Ishikawa (cell line): Measurements from ENCODE around the gene LRP1-AS.

Experiments
- CEBPB ChIP-seq: IDR thresholded peaks from 2 replicates; pipeline ENCODE4 v1.6.1; 2012
- CREB1 ChIP-seq: IDR thresholded peaks from 2 replicates; pipeline ENCODE4 v1.6.1; 2012; ENCODE audit warnings: low read depth
- EGR1 ChIP-seq: IDR thresholded peaks from 2 replicates; pipeline ENCODE4 v1.6.1; 2012
- EP300 ChIP-seq: IDR thresholded peaks from 2 replicates; pipeline ENCODE4 v1.6.1; 2012; ENCODE audit warnings: borderline replicate concordance
- FOXM1 ChIP-seq: IDR thresholded peaks from 2 replicates; pipeline ENCODE4 v1.6.1; 2012; ENCODE audit warnings: low read depth, borderline replicate concordance
- NFIC ChIP-seq: IDR thresholded peaks from 2 replicates; pipeline ENCODE4 v1.6.1; 2012
- RAD21 ChIP-seq: IDR thresholded peaks from 2 replicates; pipeline ENCODE4 v1.6.1; 2012; ENCODE audit warnings: low read depth
- TAF1 ChIP-seq: IDR thresholded peaks from 2 replicates; pipeline ENCODE4 v1.6.1; 2012; ENCODE audit warnings: low read depth, mild to moderate bottlenecking
- TCF12 ChIP-seq: IDR thresholded peaks from 2 replicates; pipeline ENCODE4 v1.6.1; 2012; ENCODE audit warnings: low read depth
- TEAD4 ChIP-seq: IDR thresholded peaks from 2 replicates; pipeline ENCODE4 v1.6.1; 2012
- YY1 ChIP-seq: IDR thresholded peaks from 2 replicates; pipeline ENCODE4 v1.6.1; 2012; ENCODE audit warnings: low read depth
- ZBTB7A ChIP-seq: IDR thresholded peaks from 2 replicates; pipeline ENCODE4 v1.6.1; 2012; ENCODE audit warnings: low read depth
- TF ChIP-seq, protein P1 (sequence below): IDR thresholded peaks from 2 replicates; pipeline ENCODE4 v1.6.1; 2012
- TF ChIP-seq, protein P2 (sequence below): IDR thresholded peaks from 2 replicates; pipeline ENCODE4 v1.6.1; 2012; ENCODE audit warnings: low read depth, mild to moderate bottlenecking

DNA sequence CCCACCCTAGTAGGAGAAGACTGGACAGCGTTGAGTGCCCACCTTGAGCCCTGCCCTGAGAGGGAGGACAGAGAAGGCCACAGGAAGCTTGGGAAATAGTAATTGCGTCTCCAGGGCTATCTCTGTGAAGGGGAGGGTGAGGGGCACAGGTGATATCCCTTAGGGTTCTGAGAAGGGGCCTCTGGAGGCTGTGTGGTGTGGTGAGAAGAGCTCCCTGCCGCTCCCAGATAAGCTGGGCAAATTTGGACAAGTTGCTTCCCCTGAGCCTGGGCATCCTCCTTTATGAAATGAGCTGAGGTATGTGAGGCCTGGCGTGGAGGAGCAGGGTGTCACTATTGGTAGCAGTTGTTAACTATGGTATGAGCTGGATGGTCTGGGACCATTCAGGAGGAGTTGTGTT, 23.5 kb upstream of the LRP1-AS start:
- TF ChIP-seq, protein P1, sequence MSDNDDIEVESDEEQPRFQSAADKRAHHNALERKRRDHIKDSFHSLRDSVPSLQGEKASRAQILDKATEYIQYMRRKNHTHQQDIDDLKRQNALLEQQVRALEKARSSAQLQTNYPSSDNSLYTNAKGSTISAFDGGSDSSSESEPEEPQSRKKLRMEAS, result no peak
- TF ChIP-seq TCF12 (no peak), EP300 (no peak), YY1 (no peak), CREB1 (no peak), CEBPB (no peak), TAF1 (no peak), EGR1 (no peak), NFIC (no peak), ZBTB7A (no peak), RAD21 (no peak), FOXM1 (no peak), TEAD4 (no peak)
- TF ChIP-seq, protein P2, sequence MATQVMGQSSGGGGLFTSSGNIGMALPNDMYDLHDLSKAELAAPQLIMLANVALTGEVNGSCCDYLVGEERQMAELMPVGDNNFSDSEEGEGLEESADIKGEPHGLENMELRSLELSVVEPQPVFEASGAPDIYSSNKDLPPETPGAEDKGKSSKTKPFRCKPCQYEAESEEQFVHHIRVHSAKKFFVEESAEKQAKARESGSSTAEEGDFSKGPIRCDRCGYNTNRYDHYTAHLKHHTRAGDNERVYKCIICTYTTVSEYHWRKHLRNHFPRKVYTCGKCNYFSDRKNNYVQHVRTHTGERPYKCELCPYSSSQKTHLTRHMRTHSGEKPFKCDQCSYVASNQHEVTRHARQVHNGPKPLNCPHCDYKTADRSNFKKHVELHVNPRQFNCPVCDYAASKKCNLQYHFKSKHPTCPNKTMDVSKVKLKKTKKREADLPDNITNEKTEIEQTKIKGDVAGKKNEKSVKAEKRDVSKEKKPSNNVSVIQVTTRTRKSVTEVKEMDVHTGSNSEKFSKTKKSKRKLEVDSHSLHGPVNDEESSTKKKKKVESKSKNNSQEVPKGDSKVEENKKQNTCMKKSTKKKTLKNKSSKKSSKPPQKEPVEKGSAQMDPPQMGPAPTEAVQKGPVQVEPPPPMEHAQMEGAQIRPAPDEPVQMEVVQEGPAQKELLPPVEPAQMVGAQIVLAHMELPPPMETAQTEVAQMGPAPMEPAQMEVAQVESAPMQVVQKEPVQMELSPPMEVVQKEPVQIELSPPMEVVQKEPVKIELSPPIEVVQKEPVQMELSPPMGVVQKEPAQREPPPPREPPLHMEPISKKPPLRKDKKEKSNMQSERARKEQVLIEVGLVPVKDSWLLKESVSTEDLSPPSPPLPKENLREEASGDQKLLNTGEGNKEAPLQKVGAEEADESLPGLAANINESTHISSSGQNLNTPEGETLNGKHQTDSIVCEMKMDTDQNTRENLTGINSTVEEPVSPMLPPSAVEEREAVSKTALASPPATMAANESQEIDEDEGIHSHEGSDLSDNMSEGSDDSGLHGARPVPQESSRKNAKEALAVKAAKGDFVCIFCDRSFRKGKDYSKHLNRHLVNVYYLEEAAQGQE, result no peak
